ENCODE results near the gene GRID1.

GRID1 gene

DNA sequence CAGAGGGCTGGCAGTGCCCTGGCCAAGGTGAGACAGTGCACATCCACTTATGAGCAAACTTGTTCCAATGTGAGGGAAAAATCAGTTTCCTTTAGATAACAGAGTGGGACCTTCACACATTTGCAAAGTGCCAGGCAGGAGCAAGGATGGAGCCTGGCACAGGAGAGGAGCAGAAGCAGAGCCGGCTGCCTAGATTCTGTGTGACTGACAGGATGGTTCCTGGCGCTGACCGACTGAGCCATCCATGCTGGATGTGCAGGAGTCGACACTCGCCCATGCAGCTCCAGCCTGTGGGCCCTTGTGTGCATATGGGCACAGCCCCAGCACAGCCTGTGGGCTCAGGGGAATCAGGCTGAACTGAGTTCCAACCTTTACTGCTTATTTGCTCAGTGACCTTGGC lies 346.5 kb downstream of the GRID1 start:
- DNase-seq (ENCODE audit: low read depth): no peak
- no peak overlapping the region for H3K4me3 ChIP-seq (ENCODE audit: low read depth, low read length)
- TF ChIP-seq, protein P1, sequence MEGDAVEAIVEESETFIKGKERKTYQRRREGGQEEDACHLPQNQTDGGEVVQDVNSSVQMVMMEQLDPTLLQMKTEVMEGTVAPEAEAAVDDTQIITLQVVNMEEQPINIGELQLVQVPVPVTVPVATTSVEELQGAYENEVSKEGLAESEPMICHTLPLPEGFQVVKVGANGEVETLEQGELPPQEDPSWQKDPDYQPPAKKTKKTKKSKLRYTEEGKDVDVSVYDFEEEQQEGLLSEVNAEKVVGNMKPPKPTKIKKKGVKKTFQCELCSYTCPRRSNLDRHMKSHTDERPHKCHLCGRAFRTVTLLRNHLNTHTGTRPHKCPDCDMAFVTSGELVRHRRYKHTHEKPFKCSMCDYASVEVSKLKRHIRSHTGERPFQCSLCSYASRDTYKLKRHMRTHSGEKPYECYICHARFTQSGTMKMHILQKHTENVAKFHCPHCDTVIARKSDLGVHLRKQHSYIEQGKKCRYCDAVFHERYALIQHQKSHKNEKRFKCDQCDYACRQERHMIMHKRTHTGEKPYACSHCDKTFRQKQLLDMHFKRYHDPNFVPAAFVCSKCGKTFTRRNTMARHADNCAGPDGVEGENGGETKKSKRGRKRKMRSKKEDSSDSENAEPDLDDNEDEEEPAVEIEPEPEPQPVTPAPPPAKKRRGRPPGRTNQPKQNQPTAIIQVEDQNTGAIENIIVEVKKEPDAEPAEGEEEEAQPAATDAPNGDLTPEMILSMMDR (conservative IDR thresholded peaks at IDR 0.05; ENCODE audit: low read depth, low read length): no peak

- DNase-seq (ENCODE audit: low read depth): no peak
- TF ChIP-seq, protein P1 (conservative IDR thresholded peaks at IDR 0.05; ENCODE audit: low read depth, low read length): no peak
- H3K4me3 ChIP-seq (ENCODE audit: low read depth, low read length): no peak overlapping the region
These were observed 347.5 kb downstream of the GRID1 start for GRCh38 chr10:86019141-86019540.

- DNase-seq (ENCODE audit: low read depth): no peak
- TF ChIP-seq, protein P1 (conservative IDR thresholded peaks at IDR 0.05; ENCODE audit: low read depth, low read length): no peak
- H3K4me3 ChIP-seq (ENCODE audit: low read depth, low read length): no peak overlapping the region
These were observed 347.9 kb downstream of the GRID1 start for GRCh38 chr10:86018735-86019058.

DNA sequence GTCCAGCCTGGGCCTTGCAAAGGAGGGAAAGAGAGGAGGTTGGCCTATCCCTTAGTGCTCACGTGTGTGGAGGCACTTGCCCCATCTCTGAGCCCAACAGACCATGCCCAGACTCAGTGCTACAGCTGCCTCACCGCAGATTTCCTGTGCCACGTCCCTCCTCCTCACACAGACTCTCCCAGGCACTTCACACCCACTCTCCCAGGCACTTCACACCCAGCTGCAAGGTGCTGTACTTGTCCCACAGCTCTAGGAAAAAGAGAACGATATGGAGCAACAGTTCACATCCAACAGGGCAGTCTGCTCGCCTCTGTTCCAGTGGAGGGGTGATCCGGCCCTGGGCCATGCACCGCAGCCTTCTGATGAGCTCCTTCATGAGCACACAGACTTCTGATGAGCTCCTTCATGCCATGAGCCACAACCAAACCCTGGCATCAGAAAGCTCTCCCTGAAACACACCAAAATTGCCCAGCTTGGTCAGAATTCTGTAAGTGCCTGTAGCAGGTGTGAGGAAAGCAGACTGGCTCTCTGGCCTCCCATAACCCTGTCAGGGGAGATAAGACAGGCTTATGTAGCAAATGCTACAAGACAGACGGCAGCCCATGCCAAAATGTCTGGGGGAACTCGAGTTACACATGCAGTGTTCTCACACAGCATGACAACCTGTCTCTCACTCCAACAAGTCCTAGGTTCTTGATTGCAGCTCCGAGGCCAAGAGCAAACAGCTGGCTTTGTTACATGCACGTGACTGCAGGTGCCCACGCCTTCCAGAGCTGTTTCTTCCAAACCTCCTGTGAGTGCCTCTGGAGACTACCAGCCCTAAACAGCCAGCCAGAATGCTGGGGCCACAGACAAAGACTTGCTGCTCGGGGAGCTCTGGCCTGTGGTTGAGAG lies 348.5 kb downstream of the GRID1 start:
- DNase-seq (ENCODE audit: low read depth): no peak
- no peak overlapping the region for H3K4me3 ChIP-seq (ENCODE audit: low read depth, low read length)
- TF ChIP-seq, protein P1 (conservative IDR thresholded peaks at IDR 0.05; ENCODE audit: low read depth, low read length): no peak

DNA sequence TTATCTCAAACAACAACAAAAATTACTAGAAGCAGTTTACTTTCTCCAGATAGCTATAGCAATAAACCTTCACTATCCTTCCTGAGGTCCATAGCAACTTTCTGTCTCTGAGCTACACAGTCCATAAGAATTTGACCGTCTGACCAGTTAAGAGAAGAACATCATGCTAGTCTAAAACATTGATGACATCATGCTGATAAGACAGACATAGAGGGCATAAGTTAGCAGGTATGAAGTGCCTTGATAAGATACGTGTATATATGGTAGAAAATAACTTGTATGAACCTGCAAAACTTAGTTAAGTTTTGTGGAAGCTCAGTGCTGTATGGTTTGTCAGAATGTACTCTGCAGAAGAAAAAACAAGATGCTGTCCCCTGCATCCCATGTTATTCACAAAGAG lies 353.0 kb downstream of the GRID1 start:
- no peak for DNase-seq (ENCODE audit: low read depth)
- H3K4me3 ChIP-seq (ENCODE audit: low read depth, low read length): no peak overlapping the region
- TF ChIP-seq, protein P1 (conservative IDR thresholded peaks at IDR 0.05; ENCODE audit: low read depth, low read length): no peak

- no peak overlapping the region for H3K4me3 ChIP-seq (ENCODE audit: low read depth, low read length)
- no peak for DNase-seq (ENCODE audit: low read depth)
- TF ChIP-seq, protein P1 (conservative IDR thresholded peaks at IDR 0.05; ENCODE audit: low read depth, low read length): no peak
These were observed 359.4 kb downstream of the GRID1 start for GRCh38 chr10:86007171-86007570.

- TF ChIP-seq, protein P1 (conservative IDR thresholded peaks at IDR 0.05; ENCODE audit: low read depth, low read length): no peak
- no peak for DNase-seq (ENCODE audit: low read depth)
- H3K4me3 ChIP-seq (ENCODE audit: low read depth, low read length): no peak overlapping the region
These were observed 362.3 kb downstream of the GRID1 start for GRCh38 chr10:86004337-86004736.

All from choroid plexus epithelial cell (primary cell).